Caco-2 (cell line): ENCODE data around the gene RAMP1. TPM values are rescaled to one million over a fixed set of nuclear protein-coding genes. Genes with fewer than 3 reads are reported as not detected.

ENCODE experiments used
- BruUV-seq: library from RNA; stranded (reverse); fragments of 400-500 nt; replicated peaks from 2 replicates; lab custom pipeline; 2021; lab: Mats Ljungman, UMichigan
- CTCF ChIA-PET: fragments of 300-600 bp; sonication (Branson Sonifier 250); formaldehyde crosslinking; loops from one replicate; lab custom pipeline; 2022; ENCODE audit warnings: antibody characterized with exemption; lab: Charles Lee
- POLR2A ChIA-PET: fragments of 300-600 bp; sonication (Branson Sonifier 250); formaldehyde crosslinking; loops from one replicate; lab custom pipeline; 2022; ENCODE audit warnings: antibody characterized with exemption; lab: Charles Lee
- DNase-seq, 2 experiments: peaks; one replicate each; pipeline versions ENCODE4 v3.0.0 to v3.0.0-alpha.2; 2020 to 2022
- H3K27me3 ChIP-seq: replicated peaks from 2 replicates; pipeline ENCODE4 v1.6.0; 2011; ENCODE audit warnings: low read length; ENCODE audit not compliant: control insufficient read depth, insufficient read depth
- H3K36me3 ChIP-seq: 2 replicates; pipeline ENCODE4 v1.5.1; 2011; ENCODE audit warnings: low read length; ENCODE audit not compliant: control insufficient read depth, insufficient read depth
- H3K4me1 ChIP-seq: fragments of 250-450 bp; sonication (Bioruptor Pico); 2 replicates; pipeline ENCODE4 v1.5.1; 2020; ENCODE audit warnings: mild to moderate bottlenecking
- H3K4me3 ChIP-seq: 2 replicates; pipeline ENCODE4 v1.5.1; 2011; ENCODE audit warnings: low read depth, mild to moderate bottlenecking, control low read depth, low read length
- H3K9me3 ChIP-seq: fragments of 250-450 bp; sonication (Bioruptor Pico); 2 replicates; pipeline ENCODE4 v1.5.1; 2020; ENCODE audit warnings: mild to moderate bottlenecking, moderate library complexity
- H3K27ac Mint-ChIP-seq: one replicate; pipeline ENCODE4 v1.8.0; 2022; ENCODE audit warnings: mixed read lengths; ENCODE audit not compliant: unreplicated experiment
- H3K27me3 Mint-ChIP-seq: one replicate; pipeline ENCODE4 v1.8.0; 2022; ENCODE audit warnings: mixed read lengths; ENCODE audit not compliant: insufficient read depth, unreplicated experiment
- H3K36me3 Mint-ChIP-seq: one replicate; pipeline ENCODE4 v1.8.0; 2022; ENCODE audit warnings: mild to moderate bottlenecking, mixed read lengths; ENCODE audit not compliant: insufficient read depth, unreplicated experiment
- H3K4me1 Mint-ChIP-seq: one replicate; pipeline ENCODE4 v1.8.0; 2022; ENCODE audit warnings: low read depth, mixed read lengths; ENCODE audit not compliant: unreplicated experiment
- H3K4me3 Mint-ChIP-seq: one replicate; pipeline ENCODE4 v1.8.0; 2022; ENCODE audit warnings: mild to moderate bottlenecking, moderate library complexity, mixed read lengths; ENCODE audit not compliant: unreplicated experiment
- H3K9me3 Mint-ChIP-seq: one replicate; pipeline ENCODE4 v1.8.0; 2022; ENCODE audit warnings: mixed read lengths; ENCODE audit not compliant: unreplicated experiment
- intact Hi-C: fragments of 100-400 bp; cut with micrococcal nuclease; formaldehyde crosslinking; loops from one replicate; pipeline ENCODE4 v1.10.0; 2022; ENCODE audit not compliant: unreplicated experiment
- total RNA-seq: library from RNA; stranded (reverse); gene quantifications from 2 replicates; pipeline ENCODE4 v1.2.3, GENCODE V29; 2022
- TF ChIP-seq, protein P1 (sequence below), 2 experiments: fragments of 200-600 bp in 1 of 2; IDR thresholded peaks; 1 replicate in 1 of 2; 2 replicates in 1 of 2; pipeline versions ENCODE4 v1.5.1 to v1.8.0; 2011 to 2022; ENCODE audit warnings: antibody characterized with exemption in 1 of 2, control low read depth in 1 of 2, inconsistent platforms in 1 of 2, low read depth in 1 of 2, low read length in 1 of 2, mild to moderate bottlenecking in 1 of 2, moderate library complexity in 1 of 2; ENCODE audit not compliant: insufficient read depth in 1 of 2, severe bottlenecking in 1 of 2, unreplicated experiment in 1 of 2

Gene RAMP1
- total RNA-seq, 1 experiment from 2014 or later = 2.2 TPM

DNA sequence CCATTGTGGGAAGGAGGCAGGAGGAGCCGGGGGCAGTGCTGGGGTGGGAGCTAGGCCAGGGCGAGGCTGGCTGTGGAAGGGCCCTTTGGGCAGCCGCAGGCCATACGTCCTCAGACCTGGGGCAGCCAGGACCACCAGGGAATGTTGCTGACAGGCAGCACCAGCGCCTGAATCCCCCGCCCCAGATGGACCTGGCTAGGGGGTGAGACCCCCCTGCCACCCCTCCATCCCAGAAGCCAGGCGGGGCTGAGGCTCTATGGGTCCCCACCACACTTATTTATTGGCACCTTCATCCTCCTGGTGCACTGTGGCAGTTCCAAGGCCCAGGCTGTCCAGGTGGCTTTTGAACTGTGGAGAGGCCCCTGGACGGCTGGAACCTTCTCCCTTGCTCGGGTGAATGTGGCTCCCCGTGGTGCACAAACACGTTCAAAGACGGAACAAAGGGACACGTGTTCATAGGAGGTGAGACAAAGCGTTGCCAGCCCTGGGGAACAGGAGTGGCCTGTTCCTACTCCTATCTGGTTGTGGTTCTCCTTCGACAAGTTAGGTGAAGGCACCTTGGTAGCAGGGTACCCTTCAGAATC lies 35.1 kb downstream of the RAMP1 start:
- Histone ChIP-seq H3K4me3 (no peak overlapping the region), H3K27me3 (no peaks in the 10 kb centered on the region), H3K4me1 (peaks cover 4% of the 10 kb centered on the region; the same call in 1 of the 2 replicates), H3K36me3 (no peaks in the 10 kb centered on the region), H3K9me3 (no peaks in the 10 kb centered on the region)
- Mint-ChIP-seq H3K4me3 (no peak overlapping the region), H3K36me3 (no peaks in the 10 kb centered on the region), H3K9me3 (no peaks in the 10 kb centered on the region), H3K27me3 (peaks cover 2% of the 10 kb centered on the region), H3K27ac (no peak overlapping the region), H3K4me1 (peaks cover 7% of the 10 kb centered on the region)
- BruUV-seq = no TSS peak
- TF ChIP-seq, protein P1, sequence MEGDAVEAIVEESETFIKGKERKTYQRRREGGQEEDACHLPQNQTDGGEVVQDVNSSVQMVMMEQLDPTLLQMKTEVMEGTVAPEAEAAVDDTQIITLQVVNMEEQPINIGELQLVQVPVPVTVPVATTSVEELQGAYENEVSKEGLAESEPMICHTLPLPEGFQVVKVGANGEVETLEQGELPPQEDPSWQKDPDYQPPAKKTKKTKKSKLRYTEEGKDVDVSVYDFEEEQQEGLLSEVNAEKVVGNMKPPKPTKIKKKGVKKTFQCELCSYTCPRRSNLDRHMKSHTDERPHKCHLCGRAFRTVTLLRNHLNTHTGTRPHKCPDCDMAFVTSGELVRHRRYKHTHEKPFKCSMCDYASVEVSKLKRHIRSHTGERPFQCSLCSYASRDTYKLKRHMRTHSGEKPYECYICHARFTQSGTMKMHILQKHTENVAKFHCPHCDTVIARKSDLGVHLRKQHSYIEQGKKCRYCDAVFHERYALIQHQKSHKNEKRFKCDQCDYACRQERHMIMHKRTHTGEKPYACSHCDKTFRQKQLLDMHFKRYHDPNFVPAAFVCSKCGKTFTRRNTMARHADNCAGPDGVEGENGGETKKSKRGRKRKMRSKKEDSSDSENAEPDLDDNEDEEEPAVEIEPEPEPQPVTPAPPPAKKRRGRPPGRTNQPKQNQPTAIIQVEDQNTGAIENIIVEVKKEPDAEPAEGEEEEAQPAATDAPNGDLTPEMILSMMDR (IDR thresholded peaks at IDR 0.05; ENCODE audit: insufficient read depth in 1 of 2, low read depth in 1 of 2, low read length in 1 of 2, severe bottlenecking in 1 of 2, unreplicated experiment in 1 of 2) = no peak
- POLR2A ChIA-PET = no interaction called here
- CTCF ChIA-PET = no interaction called here
- no peak for DNase-seq
- intact Hi-C loops = no loop called here

DNA sequence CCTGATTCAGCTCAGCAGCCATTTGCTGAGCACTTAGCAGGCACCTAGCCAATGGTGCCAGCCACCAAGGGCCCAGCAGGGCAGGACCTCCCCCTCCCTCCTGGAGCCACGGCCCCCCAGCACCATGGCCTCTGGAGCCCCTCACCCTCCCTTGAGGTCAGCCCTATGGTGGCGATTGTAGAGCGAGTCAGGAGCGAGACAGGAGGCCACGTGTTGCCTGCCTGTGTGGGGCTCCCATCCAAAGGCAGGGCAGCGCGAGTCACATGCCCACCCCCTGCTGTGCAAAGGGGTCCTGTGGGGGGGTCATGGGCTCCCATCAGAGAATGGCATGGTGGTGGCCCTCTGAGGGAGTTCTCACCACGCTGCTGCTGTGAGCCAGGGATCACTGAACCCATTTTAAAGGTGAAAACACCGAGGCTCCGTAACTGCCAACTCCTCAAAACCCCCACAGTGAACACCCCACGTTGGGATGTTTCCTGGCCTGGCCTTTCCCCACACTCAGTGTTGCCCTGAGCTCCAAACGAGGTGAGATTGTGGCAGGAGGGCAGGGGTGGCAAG lies 35.6 kb downstream of the RAMP1 start:
- Histone ChIP-seq H3K4me3 (no peak overlapping the region), H3K27me3 (no peaks in the 10 kb centered on the region), H3K36me3 (no peaks in the 10 kb centered on the region), H3K9me3 (no peaks in the 10 kb centered on the region), H3K4me1 (peaks cover 4% of the 10 kb centered on the region; the same call in 1 of the 2 replicates)
- Mint-ChIP-seq H3K36me3 (no peaks in the 10 kb centered on the region), H3K4me1 (peaks cover 7% of the 10 kb centered on the region), H3K9me3 (no peaks in the 10 kb centered on the region), H3K27ac (no peak overlapping the region), H3K27me3 (peaks cover 2% of the 10 kb centered on the region), H3K4me3 (no peak overlapping the region)
- no peak for DNase-seq
- BruUV-seq = no TSS peak
- ChIA-PET CTCF (no interaction called here), POLR2A (no interaction called here)
- TF ChIP-seq, protein P1 (IDR thresholded peaks at IDR 0.05; ENCODE audit: insufficient read depth in 1 of 2, low read depth in 1 of 2, low read length in 1 of 2, severe bottlenecking in 1 of 2, unreplicated experiment in 1 of 2) = no peak
- intact Hi-C loops = no loop called here

DNA sequence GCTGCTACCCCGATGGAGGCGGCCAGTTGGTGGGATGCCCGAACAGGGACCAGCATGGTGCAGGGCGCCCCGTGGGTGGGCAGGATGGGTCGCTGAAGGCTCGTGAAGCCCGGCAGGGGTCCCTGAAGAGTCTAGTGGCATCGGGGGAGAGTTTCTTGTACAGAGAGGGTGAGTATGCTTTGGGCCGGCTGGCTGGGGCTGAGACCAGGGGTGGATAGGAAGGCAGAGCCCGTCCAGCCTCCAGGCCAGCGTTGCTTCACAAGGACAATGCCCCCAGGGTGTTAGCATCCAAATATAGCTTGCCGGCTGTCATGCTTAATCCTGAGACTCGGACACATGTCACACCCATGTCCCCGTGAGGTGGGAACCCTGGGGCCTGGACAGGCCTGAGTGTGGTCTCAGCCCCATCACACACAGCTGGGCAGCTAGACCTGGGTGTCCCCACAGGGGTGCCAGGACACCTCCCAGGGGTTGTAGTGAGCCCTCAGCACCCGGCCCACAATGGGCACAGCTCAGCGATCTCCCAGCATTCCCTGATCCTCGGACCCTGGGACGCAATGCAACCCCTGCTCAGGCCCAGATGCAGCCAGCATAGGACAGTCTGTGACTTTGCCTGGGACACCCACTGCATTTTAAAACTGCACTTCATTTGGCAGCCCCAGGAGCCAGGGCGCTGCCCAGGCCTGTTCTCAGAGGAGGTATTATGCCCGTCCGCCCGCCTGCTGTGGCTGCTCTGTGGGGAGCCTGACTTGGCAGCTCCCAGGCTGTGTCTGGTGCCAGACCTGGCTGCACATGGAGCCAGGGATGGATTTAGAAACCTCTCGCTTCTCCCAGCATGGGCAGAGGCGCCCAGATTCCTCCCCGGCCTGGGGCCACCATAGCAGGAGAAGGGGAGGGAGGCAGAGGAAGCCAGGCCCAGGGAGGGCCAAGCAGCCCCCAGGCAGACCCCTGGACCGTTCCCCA lies 36.4 kb downstream of the RAMP1 start:
- Mint-ChIP-seq H3K4me3 (no peak overlapping the region), H3K36me3 (no peaks in the 10 kb centered on the region), H3K9me3 (no peaks in the 10 kb centered on the region), H3K4me1 (peaks cover 7% of the 10 kb centered on the region), H3K27me3 (peaks cover 2% of the 10 kb centered on the region), H3K27ac (no peak overlapping the region)
- Histone ChIP-seq H3K9me3 (no peaks in the 10 kb centered on the region), H3K4me1 (peaks cover 4% of the 10 kb centered on the region; the same call in 1 of the 2 replicates), H3K27me3 (no peaks in the 10 kb centered on the region), H3K36me3 (no peaks in the 10 kb centered on the region), H3K4me3 (no peak overlapping the region)
- no TSS peak for BruUV-seq
- intact Hi-C loops = no loop called here
- ChIA-PET CTCF (no interaction called here), POLR2A (no interaction called here)
- no peak for DNase-seq
- TF ChIP-seq, protein P1 (IDR thresholded peaks at IDR 0.05; ENCODE audit: insufficient read depth in 1 of 2, low read depth in 1 of 2, low read length in 1 of 2, severe bottlenecking in 1 of 2, unreplicated experiment in 1 of 2) = no peak
